ENCODE results near the gene ACSL1. TPM values are rescaled to one million over a fixed set of nuclear protein-coding genes. Genes with fewer than 3 reads are reported as not detected.

ACSL1 gene
- total and polyA plus RNA-seq, 2 experiments from 2014 or later, result 6.2 to 13.1 TPM

DNA sequence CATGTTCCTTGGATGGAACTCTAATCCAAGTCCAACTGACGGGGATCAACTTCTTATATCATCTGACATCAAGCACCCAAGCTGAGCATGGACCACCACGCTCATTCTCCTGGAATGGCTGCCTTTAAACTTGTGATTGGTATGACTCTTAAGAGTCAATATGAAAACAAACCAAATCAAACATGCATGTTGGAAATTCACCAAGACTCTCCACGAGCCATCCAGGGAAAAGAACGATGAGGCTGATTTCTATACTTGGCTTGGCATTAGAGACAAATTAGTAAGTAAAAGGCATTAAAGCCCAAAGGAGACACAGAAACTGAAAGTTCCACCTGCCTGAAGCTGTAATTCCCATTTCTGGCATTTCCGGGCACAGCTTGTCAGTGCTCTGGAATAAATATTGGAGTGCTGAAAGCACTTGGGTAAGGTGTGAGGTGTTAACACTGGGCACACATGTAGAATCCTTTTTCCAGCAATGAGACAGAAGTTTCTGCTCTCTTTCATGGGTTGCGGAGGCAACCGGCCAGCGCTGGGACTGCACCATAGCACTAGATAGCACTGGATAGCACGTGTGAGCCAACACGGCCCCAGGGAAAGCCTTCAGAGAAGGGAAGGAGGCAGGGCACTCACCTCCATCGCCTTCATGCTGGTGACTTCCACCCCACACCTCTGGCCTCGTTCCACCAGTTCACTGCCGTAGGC lies 49.8 kb downstream of the ACSL1 start (continued):
- TF ChIP-seq, protein P1, sequence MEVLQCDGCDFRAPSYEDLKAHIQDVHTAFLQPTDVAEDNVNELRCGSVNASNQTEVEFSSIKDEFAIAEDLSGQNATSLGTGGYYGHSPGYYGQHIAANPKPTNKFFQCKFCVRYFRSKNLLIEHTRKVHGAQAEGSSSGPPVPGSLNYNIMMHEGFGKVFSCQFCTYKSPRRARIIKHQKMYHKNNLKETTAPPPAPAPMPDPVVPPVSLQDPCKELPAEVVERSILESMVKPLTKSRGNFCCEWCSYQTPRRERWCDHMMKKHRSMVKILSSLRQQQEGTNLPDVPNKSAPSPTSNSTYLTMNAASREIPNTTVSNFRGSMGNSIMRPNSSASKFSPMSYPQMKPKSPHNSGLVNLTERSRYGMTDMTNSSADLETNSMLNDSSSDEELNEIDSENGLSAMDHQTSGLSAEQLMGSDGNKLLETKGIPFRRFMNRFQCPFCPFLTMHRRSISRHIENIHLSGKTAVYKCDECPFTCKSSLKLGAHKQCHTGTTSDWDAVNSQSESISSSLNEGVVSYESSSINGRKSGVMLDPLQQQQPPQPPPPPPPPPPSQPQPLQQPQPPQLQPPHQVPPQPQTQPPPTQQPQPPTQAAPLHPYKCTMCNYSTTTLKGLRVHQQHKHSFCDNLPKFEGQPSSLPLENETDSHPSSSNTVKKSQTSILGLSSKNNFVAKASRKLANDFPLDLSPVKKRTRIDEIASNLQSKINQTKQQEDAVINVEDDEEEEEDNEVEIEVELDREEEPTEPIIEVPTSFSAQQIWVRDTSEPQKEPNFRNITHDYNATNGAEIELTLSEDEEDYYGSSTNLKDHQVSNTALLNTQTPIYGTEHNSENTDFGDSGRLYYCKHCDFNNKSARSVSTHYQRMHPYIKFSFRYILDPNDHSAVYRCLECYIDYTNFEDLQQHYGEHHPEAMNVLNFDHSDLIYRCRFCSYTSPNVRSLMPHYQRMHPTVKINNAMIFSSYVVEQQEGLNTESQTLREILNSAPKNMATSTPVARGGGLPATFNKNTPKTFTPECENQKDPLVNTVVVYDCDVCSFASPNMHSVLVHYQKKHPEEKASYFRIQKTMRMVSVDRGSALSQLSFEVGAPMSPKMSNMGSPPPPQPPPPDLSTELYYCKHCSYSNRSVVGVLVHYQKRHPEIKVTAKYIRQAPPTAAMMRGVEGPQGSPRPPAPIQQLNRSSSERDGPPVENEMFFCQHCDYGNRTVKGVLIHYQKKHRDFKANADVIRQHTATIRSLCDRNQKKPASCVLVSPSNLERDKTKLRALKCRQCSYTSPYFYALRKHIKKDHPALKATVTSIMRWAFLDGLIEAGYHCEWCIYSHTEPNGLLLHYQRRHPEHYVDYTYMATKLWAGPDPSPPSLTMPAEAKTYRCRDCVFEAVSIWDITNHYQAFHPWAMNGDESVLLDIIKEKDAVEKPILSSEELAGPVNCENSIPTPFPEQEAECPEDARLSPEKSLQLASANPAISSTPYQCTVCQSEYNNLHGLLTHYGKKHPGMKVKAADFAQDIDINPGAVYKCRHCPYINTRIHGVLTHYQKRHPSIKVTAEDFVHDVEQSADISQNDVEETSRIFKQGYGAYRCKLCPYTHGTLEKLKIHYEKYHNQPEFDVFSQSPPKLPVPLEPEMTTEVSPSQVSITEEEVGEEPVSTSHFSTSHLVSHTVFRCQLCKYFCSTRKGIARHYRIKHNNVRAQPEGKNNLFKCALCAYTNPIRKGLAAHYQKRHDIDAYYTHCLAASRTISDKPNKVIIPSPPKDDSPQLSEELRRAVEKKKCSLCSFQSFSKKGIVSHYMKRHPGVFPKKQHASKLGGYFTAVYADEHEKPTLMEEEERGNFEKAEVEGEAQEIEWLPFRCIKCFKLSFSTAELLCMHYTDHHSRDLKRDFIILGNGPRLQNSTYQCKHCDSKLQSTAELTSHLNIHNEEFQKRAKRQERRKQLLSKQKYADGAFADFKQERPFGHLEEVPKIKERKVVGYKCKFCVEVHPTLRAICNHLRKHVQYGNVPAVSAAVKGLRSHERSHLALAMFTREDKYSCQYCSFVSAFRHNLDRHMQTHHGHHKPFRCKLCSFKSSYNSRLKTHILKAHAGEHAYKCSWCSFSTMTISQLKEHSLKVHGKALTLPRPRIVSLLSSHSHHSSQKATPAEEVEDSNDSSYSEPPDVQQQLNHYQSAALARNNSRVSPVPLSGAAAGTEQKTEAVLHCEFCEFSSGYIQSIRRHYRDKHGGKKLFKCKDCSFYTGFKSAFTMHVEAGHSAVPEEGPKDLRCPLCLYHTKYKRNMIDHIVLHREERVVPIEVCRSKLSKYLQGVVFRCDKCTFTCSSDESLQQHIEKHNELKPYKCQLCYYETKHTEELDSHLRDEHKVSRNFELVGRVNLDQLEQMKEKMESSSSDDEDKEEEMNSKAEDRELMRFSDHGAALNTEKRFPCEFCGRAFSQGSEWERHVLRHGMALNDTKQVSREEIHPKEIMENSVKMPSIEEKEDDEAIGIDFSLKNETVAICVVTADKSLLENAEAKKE (CRISPR knock-in tag; IDR thresholded peaks at IDR 0.05), result no peak
- TF ChIP-seq ZNF114 (CRISPR knock-in tag; IDR thresholded peaks at IDR 0.05) (no peak), JUNB (IDR thresholded peaks at IDR 0.05; ENCODE audit: unreplicated experiment) (no peak)

DNA sequence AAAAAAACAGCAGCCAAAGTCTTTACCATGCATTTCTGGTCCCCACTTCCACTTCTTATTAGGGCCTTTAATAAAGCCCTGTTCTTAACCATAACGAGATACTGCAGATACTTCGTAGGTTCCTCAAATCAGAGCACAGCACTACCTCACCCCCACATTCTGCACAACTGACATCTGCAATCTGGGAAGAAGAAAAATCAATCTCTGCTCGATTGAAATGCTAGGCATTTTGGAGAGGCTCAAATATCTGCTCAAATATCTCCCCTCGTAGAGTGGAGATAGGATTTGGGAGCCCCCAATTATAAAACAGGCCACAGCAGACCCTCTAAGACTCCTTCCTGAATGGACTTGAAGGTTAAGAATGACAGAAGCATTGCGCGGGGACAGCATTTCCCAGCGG lies 51.6 kb downstream of the ACSL1 start:
- no peak overlapping the region for H3K4me3 Mint-ChIP-seq
- Histone ChIP-seq H4K20me1 (replicated peaks; ENCODE audit: insufficient read depth) (no peaks in the 10 kb centered on the region), H3K27ac (ENCODE audit: low read depth) (no peak overlapping the region), H3K36me3 (ENCODE audit: insufficient read depth) (peaks cover under 1% of the 10 kb centered on the region; the same call in 1 of the 2 replicates), H3K4me3 (no peak overlapping the region), H3F3A (replicated peaks; ENCODE audit: low read depth) (no peaks in the 10 kb centered on the region), H3K9me2 (ENCODE audit: insufficient read depth) (no peaks in the 10 kb centered on the region), H3K4me1 (ENCODE audit: insufficient read depth) (no peaks in the 10 kb centered on the region), H3K4me2 (no peak overlapping the region), H2AFZ (no peak overlapping the region), H3K27me3 (ENCODE audit: insufficient read depth) (no peaks in the 10 kb centered on the region), H3K79me2 (replicated peaks; ENCODE audit: insufficient read depth) (no peaks in the 10 kb centered on the region)
- H3K27me3 Mint-ChIP-seq (ENCODE audit: insufficient read depth, low read depth, poor library complexity), result peaks cover 1% of the 10 kb centered on the region
- DNase-seq (ENCODE audit: low spot score), result no peak
- no peak overlapping the region for H3K27ac Mint-ChIP-seq
- H3K9me3 Mint-ChIP-seq, result peaks cover 2% of the 10 kb centered on the region
- peaks cover under 1% of the 10 kb centered on the region; the same call in 2 of the 3 replicates for H3K36me3 Mint-ChIP-seq (ENCODE audit: low read depth)
- TF ChIP-seq CREB1 (CRISPR knock-in tag; IDR thresholded peaks at IDR 0.05; ENCODE audit: low read depth) (no peak), ZNF114 (CRISPR knock-in tag; IDR thresholded peaks at IDR 0.05) (no peak), POLR2AphosphoS5 (IDR thresholded peaks at IDR 0.05; ENCODE audit: low read depth) (no peak), EZH2phosphoT487 (IDR thresholded peaks at IDR 0.05; ENCODE audit: unreplicated experiment) (no peak), EZH2 (IDR thresholded peaks at IDR 0.05; ENCODE audit: low read depth, unreplicated experiment) (no peak)
- TF ChIP-seq, protein P1 (CRISPR knock-in tag; IDR thresholded peaks at IDR 0.05), result no peak
- TF ChIP-seq, protein P2, sequence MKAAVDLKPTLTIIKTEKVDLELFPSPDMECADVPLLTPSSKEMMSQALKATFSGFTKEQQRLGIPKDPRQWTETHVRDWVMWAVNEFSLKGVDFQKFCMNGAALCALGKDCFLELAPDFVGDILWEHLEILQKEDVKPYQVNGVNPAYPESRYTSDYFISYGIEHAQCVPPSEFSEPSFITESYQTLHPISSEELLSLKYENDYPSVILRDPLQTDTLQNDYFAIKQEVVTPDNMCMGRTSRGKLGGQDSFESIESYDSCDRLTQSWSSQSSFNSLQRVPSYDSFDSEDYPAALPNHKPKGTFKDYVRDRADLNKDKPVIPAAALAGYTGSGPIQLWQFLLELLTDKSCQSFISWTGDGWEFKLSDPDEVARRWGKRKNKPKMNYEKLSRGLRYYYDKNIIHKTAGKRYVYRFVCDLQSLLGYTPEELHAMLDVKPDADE (IDR thresholded peaks at IDR 0.05), result no peak
- H3K4me1 Mint-ChIP-seq, result no peaks in the 10 kb centered on the region
- ATAC-seq, result no peak

Measured in GM23338 (cell line).